ENCODE data around the gene FBXO46.
"Not testable (repeated sequence)": the region's sequence is repeated elsewhere in the genome, so short reads cannot be mapped to it uniquely, and the experiment has no call there.

The FBXO46 gene

DNA sequence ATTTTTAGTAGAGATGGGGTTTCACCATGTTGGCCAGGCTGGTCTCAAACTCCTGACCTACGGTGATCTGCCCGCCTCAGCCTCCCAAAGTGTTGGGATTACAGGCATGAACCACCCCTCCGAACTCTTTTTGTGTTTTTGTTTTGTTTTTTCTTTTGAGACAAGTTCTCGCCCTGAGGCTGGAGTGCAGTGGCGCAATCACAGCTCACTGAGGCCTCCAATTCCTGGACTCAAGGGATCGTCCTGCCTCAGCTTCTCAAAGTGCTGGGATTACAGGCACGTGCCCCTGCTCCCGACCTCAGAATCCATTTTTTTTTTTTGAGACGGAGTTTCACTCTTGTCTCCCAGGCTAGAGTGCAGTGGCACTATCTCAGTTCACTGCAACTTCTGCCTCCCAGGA, 27.0 kb upstream of the FBXO46 start:
- H3K9ac ChIP-seq (ENCODE audit: low read length in 5 of 5), result no peak overlapping the region
- no peaks in the 10 kb centered on the region for H3K4me1 ChIP-seq (ENCODE audit: control insufficient read depth in 5 of 5, insufficient read depth in 5 of 5, low read length in 5 of 5)
- no peak overlapping the region for H3K4me3 ChIP-seq (ENCODE audit: low read depth in 1 of 5, low read length in 5 of 5)
- no peaks in the 10 kb centered on the region for H3K36me3 ChIP-seq (ENCODE audit: control insufficient read depth in 5 of 5, insufficient read depth in 5 of 5, low read length in 5 of 5)
- no peak overlapping the region for H3K27ac ChIP-seq (ENCODE audit: low read depth, low read length)
- no peaks in the 10 kb centered on the region for H3K9me3 ChIP-seq (ENCODE audit: control insufficient read depth in 5 of 5, low read length in 5 of 5)
- H3K27me3 ChIP-seq (ENCODE audit: control insufficient read depth in 5 of 5, insufficient read depth in 4 of 5, low read length in 5 of 5), result peaks cover 0 to 5% (median 0%) of the 10 kb centered on the region in 5 donors

DNA sequence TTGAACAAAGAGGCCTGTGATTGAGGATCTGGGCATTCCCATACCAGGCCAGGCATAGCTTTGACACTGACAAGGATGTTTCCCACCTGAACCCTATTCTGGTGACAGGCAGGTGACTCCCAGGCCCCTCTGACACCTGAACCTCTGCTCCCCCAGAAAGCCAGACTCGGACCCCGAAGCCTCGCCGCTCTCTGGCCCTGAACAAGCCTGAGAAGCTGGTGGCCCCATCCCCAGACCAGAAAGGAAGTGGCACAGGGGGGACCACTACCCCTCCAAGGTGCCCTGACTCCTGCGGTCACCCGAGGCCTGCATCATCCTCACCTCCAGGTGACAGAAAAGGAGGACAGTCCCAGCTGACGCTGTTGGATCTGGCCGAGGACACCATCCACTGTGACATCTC, 23.6 kb upstream of the FBXO46 start:
- H3K9ac ChIP-seq (ENCODE audit: low read length in 5 of 5), result no peak overlapping the region
- no peaks in the 10 kb centered on the region for H3K36me3 ChIP-seq (ENCODE audit: control insufficient read depth in 5 of 5, insufficient read depth in 5 of 5, low read length in 5 of 5)
- H3K27ac ChIP-seq (ENCODE audit: low read depth, low read length), result no peak overlapping the region
- H3K4me3 ChIP-seq (ENCODE audit: low read depth in 1 of 5, low read length in 5 of 5), result no peak overlapping the region
- no peaks in the 10 kb centered on the region for H3K9me3 ChIP-seq (ENCODE audit: control insufficient read depth in 5 of 5, low read length in 5 of 5)
- H3K4me1 ChIP-seq (ENCODE audit: control insufficient read depth in 5 of 5, insufficient read depth in 5 of 5, low read length in 5 of 5), result no peaks in the 10 kb centered on the region
- H3K27me3 ChIP-seq (ENCODE audit: control insufficient read depth in 5 of 5, insufficient read depth in 4 of 5, low read length in 5 of 5), result peaks cover 0 to 4% (median 0%) of the 10 kb centered on the region in 5 donors

DNA sequence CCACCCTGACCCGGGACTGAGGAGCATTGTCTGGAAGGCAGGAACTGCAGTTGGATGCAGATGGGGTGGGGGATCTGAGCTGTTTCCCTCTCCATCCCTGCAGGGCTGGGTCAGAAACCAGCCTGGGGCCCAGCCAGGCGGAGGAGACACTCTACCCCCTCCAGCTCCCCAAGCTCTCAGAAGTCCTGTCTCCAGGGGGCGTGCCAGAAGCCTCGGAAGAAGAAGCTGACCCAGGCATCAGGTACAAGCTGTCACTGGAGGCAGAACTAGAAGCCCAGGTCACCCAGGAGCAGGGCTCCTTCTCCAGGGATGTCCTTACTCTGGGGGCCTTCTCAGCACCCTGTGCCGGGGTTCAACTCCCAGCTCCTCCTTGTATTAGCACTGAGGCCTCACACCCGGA, 22.9 kb upstream of the FBXO46 start:
- Histone ChIP-seq H3K36me3 (ENCODE audit: control insufficient read depth in 5 of 5, insufficient read depth in 5 of 5, low read length in 5 of 5) (no peaks in the 10 kb centered on the region), H3K4me3 (ENCODE audit: low read depth in 1 of 5, low read length in 5 of 5) (no peak overlapping the region), H3K27ac (ENCODE audit: low read depth, low read length) (no peak overlapping the region), H3K27me3 (ENCODE audit: control insufficient read depth in 5 of 5, insufficient read depth in 4 of 5, low read length in 5 of 5) (no peaks in the 10 kb centered on the region), H3K9ac (ENCODE audit: low read length in 5 of 5) (no peak overlapping the region), H3K4me1 (ENCODE audit: control insufficient read depth in 5 of 5, insufficient read depth in 5 of 5, low read length in 5 of 5) (no peaks in the 10 kb centered on the region), H3K9me3 (ENCODE audit: control insufficient read depth in 5 of 5, low read length in 5 of 5) (no peaks in the 10 kb centered on the region)

DNA sequence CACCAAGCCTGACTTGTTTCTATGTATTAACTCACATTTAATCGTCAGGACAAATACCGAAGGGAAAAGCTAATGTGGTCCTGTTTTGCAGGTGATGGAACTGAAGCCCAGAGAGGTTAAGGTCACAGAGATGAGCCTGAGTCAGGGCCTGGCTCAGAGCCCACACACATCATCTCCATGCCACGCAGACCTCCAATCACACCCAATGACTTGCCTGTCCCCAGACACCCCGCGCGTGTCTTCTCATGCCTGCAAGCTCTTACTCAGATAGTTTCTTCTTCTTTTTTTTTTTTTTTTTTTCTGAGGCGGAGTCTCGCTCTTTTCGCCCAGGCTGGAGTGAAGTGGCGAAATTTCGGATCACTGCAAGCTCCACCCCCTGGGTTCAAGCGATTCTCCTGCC, 21.9 kb upstream of the FBXO46 start:
- H3K9me3 ChIP-seq (ENCODE audit: control insufficient read depth in 5 of 5, low read length in 5 of 5), result no peaks in the 10 kb centered on the region
- no peaks in the 10 kb centered on the region for H3K27me3 ChIP-seq (ENCODE audit: control insufficient read depth in 5 of 5, insufficient read depth in 4 of 5, low read length in 5 of 5)
- H3K4me3 ChIP-seq (ENCODE audit: low read depth in 1 of 5, low read length in 5 of 5), result no peak overlapping the region
- H3K9ac ChIP-seq (ENCODE audit: low read length in 5 of 5), result no peak overlapping the region
- no peaks in the 10 kb centered on the region for H3K4me1 ChIP-seq (ENCODE audit: control insufficient read depth in 5 of 5, insufficient read depth in 5 of 5, low read length in 5 of 5)
- no peaks in the 10 kb centered on the region for H3K36me3 ChIP-seq (ENCODE audit: control insufficient read depth in 5 of 5, insufficient read depth in 5 of 5, low read length in 5 of 5)
- no peak overlapping the region for H3K27ac ChIP-seq (ENCODE audit: low read depth, low read length)

- not testable (repeated sequence) for H3K9ac ChIP-seq (ENCODE audit: low read length in 5 of 5); H3K27me3 ChIP-seq (ENCODE audit: control insufficient read depth in 5 of 5, insufficient read depth in 4 of 5, low read length in 5 of 5); H3K4me3 ChIP-seq (ENCODE audit: low read depth in 1 of 5, low read length in 5 of 5); H3K9me3 ChIP-seq (ENCODE audit: control insufficient read depth in 5 of 5, low read length in 5 of 5); H3K36me3 ChIP-seq (ENCODE audit: control insufficient read depth in 5 of 5, insufficient read depth in 5 of 5, low read length in 5 of 5); H3K4me1 ChIP-seq (ENCODE audit: control insufficient read depth in 5 of 5, insufficient read depth in 5 of 5, low read length in 5 of 5); H3K27ac ChIP-seq (ENCODE audit: low read depth, low read length)
These were observed 20.8 kb upstream of the FBXO46 start for GRCh38 chr19:45751483-45751882.

DNA sequence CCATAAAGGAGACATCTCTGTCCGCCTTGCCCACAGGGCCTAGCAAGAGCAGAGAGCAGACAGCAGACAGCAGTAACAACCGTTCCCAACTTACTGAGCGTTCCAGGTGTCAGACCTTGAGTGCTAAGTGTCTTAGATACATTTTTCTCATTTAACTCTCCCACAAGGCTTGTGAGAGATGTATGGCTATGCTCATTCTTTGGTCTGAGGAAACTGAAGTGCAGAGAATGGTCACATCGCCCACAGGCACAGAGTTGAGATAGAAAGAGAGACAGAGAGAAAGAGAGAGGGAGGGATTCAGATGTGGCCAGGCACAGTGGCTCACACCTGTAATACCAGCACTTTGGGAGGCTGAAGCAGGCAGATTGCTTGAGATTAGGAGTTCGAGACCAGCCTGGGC, 16.8 kb upstream of the FBXO46 start:
- Histone ChIP-seq H3K4me3 (ENCODE audit: low read depth in 1 of 5, low read length in 5 of 5) (no peak overlapping the region), H3K4me1 (ENCODE audit: control insufficient read depth in 5 of 5, insufficient read depth in 5 of 5, low read length in 5 of 5) (no peaks in the 10 kb centered on the region), H3K9ac (ENCODE audit: low read length in 5 of 5) (no peak overlapping the region), H3K36me3 (ENCODE audit: control insufficient read depth in 5 of 5, insufficient read depth in 5 of 5, low read length in 5 of 5) (no peaks in the 10 kb centered on the region), H3K27me3 (ENCODE audit: control insufficient read depth in 5 of 5, insufficient read depth in 4 of 5, low read length in 5 of 5) (peaks cover 0 to 4% (median 0%) of the 10 kb centered on the region in 5 donors), H3K27ac (ENCODE audit: low read depth, low read length) (no peak overlapping the region), H3K9me3 (ENCODE audit: control insufficient read depth in 5 of 5, low read length in 5 of 5) (no peaks in the 10 kb centered on the region)

GRCh38 chr19:45746866-45747265, 16.2 kb upstream of the FBXO46 start:
- Histone ChIP-seq H3K4me3 (ENCODE audit: low read depth in 1 of 5, low read length in 5 of 5) (no peak overlapping the region), H3K36me3 (ENCODE audit: control insufficient read depth in 5 of 5, insufficient read depth in 5 of 5, low read length in 5 of 5) (no peaks in the 10 kb centered on the region), H3K4me1 (ENCODE audit: control insufficient read depth in 5 of 5, insufficient read depth in 5 of 5, low read length in 5 of 5) (no peaks in the 10 kb centered on the region), H3K27ac (ENCODE audit: low read depth, low read length) (no peak overlapping the region), H3K27me3 (ENCODE audit: control insufficient read depth in 5 of 5, insufficient read depth in 4 of 5, low read length in 5 of 5) (peaks cover 0 to 4% (median 0%) of the 10 kb centered on the region in 5 donors), H3K9me3 (ENCODE audit: control insufficient read depth in 5 of 5, low read length in 5 of 5) (no peaks in the 10 kb centered on the region), H3K9ac (ENCODE audit: low read length in 5 of 5) (no peak overlapping the region)

DNA sequence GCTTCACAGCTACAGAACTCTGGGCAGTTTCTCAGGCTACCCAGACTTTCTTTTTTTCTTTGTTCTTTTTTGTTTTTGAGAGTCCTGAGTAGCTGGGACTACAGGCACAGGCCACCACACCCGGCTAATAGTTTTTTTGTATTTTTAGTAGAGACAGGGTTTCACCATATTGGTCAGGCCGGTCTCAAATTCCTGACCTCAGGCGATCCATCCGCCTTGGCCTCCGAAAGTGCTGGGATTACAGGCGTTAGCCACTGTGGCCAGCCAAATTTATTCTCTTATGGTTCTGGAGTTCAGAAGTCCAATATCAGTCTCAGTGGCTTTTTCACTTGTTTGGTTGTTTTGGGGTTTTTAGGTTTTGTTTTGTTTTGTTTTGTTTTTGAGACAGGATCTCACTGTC, 14.9 kb upstream of the FBXO46 start:
- H3K9me3 ChIP-seq (ENCODE audit: control insufficient read depth in 5 of 5, low read length in 5 of 5), result no peaks in the 10 kb centered on the region
- no peak overlapping the region for H3K4me3 ChIP-seq (ENCODE audit: low read depth in 1 of 5, low read length in 5 of 5)
- no peaks in the 10 kb centered on the region for H3K4me1 ChIP-seq (ENCODE audit: control insufficient read depth in 5 of 5, insufficient read depth in 5 of 5, low read length in 5 of 5)
- H3K9ac ChIP-seq (ENCODE audit: low read length in 5 of 5), result no peak overlapping the region
- H3K27ac ChIP-seq (ENCODE audit: low read depth, low read length), result no peak overlapping the region
- no peaks in the 10 kb centered on the region for H3K36me3 ChIP-seq (ENCODE audit: control insufficient read depth in 5 of 5, insufficient read depth in 5 of 5, low read length in 5 of 5)
- H3K27me3 ChIP-seq (ENCODE audit: control insufficient read depth in 5 of 5, insufficient read depth in 4 of 5, low read length in 5 of 5), result peaks cover 0 to 4% (median 0%) of the 10 kb centered on the region in 5 donors

- Histone ChIP-seq H3K9ac (ENCODE audit: low read length in 5 of 5) (no peak overlapping the region), H3K9me3 (ENCODE audit: control insufficient read depth in 5 of 5, low read length in 5 of 5) (no peaks in the 10 kb centered on the region), H3K27ac (ENCODE audit: low read depth, low read length) (no peak overlapping the region), H3K27me3 (ENCODE audit: control insufficient read depth in 5 of 5, insufficient read depth in 4 of 5, low read length in 5 of 5) (peaks cover 0 to 4% (median 0%) of the 10 kb centered on the region in 5 donors), H3K4me1 (ENCODE audit: control insufficient read depth in 5 of 5, insufficient read depth in 5 of 5, low read length in 5 of 5) (no peaks in the 10 kb centered on the region), H3K36me3 (ENCODE audit: control insufficient read depth in 5 of 5, insufficient read depth in 5 of 5, low read length in 5 of 5) (no peaks in the 10 kb centered on the region), H3K4me3 (ENCODE audit: low read depth in 1 of 5, low read length in 5 of 5) (no peak overlapping the region)
These were observed 12.3 kb upstream of the FBXO46 start for GRCh38 chr19:45742969-45743368.

DNA sequence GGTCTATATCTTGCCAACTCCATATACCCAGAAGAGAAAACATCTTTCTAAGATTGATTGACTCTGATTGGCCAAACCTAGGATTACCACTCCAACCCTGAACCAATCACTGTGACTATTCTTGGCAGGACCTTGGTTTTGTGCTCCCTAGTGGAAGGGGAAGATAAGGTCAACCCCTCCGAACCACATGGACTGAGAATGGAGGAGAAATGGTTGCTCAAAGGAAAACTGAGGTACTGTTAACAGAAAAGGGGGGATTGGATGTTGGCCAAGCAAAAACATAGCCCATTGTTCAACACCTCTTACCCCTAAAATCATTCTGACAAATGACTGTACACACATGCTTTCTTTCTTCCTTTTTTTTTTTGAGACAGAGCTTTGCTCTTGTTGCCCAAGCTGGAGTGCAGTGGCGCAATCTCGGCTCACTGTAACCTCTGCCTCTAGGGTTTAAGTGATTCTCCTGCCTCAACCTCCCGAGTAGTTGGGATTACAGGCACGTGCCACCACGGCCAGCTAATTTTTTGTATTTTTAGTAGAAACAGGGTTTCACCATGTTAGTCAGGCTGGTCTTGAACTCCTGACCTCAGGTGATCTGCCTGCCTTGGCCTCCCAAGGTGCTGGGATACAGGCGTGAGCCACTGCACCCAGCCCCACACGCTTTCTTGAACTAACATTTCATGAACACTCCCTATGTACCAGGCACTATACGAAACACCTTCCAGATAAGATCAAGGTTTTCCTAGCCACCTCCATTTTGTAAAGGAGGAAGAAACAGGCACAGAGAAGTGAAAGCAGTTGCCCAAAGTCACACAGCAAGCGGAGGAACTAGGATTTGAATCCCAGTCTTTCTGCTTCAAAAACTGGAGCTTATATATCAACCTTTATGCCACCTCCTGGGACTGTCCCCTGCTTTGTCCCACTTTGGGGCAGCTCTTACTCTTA, 9.1 kb upstream of the FBXO46 start:
- Histone ChIP-seq H3K9me3 (ENCODE audit: control insufficient read depth in 5 of 5, low read length in 5 of 5) (no peaks in the 10 kb centered on the region), H3K27me3 (ENCODE audit: control insufficient read depth in 5 of 5, insufficient read depth in 4 of 5, low read length in 5 of 5) (peaks cover 0 to 1% (median 0%) of the 10 kb centered on the region in 5 donors), H3K9ac (ENCODE audit: low read length in 5 of 5) (no peak overlapping the region), H3K4me1 (ENCODE audit: control insufficient read depth in 5 of 5, insufficient read depth in 5 of 5, low read length in 5 of 5) (no peaks in the 10 kb centered on the region), H3K4me3 (ENCODE audit: low read depth in 1 of 5, low read length in 5 of 5) (no peak overlapping the region), H3K27ac (ENCODE audit: low read depth, low read length) (no peak overlapping the region), H3K36me3 (ENCODE audit: control insufficient read depth in 5 of 5, insufficient read depth in 5 of 5, low read length in 5 of 5) (no peaks in the 10 kb centered on the region)
